GM18868 (cell line): ENCODE measurements around the gene ADCY4.

Experiments
- ATAC-seq: cut with Tn5 transposase; IDR thresholded peaks from one replicate; pipeline ENCODE4 v1.9.1; 2021; ENCODE audit warnings: mild to moderate bottlenecking, moderate library complexity; ENCODE audit not compliant: unreplicated experiment

ADCY4 gene

GRCh38 chr14:24300326-24300980, 34.4 kb downstream of the ADCY4 start:
- no peak for ATAC-seq

GRCh38 chr14:24299255-24300191, 35.3 kb downstream of the ADCY4 start, which contains the start of the genes DHRS1 and NOP9:
Gene DHRS1 (minus strand): TSS chr14:24299780. CDS start chr14:24299106, 674 bp downstream.
Gene NOP9 (plus strand): TSS chr14:24299850. CDS start chr14:24299955, 105 bp downstream.
- ATAC-seq = peak; percentile 63

GRCh38 chr14:24298892-24299254, 36.0 kb downstream of the ADCY4 start:
- ATAC-seq = peak; percentile 3

- peak; percentile 29 for ATAC-seq
These were observed 37.5 kb downstream of the ADCY4 start for GRCh38 chr14:24297190-24297964.

GRCh38 chr14:24296341-24297157, 38.3 kb downstream of the ADCY4 start:
- ATAC-seq = peak; percentile 74

- ATAC-seq = no peak
These were observed 41.3 kb downstream of the ADCY4 start for GRCh38 chr14:24293525-24293924.

GRCh38 chr14:24292118-24292807, 42.6 kb downstream of the ADCY4 start:
- ATAC-seq = no peak

GRCh38 chr14:24291446-24292117, 43.3 kb downstream of the ADCY4 start:
- no peak for ATAC-seq

GRCh38 chr14:24290746-24291145, 44.1 kb downstream of the ADCY4 start:
- no peak for ATAC-seq

- ATAC-seq = peak; percentile 88
These were observed 45.1 kb downstream of the ADCY4 start for GRCh38 chr14:24289649-24290280.

- no peak for ATAC-seq
These were observed 47.9 kb downstream of the ADCY4 start for GRCh38 chr14:24286996-24287395.

GRCh38 chr14:24285351-24285750, 49.5 kb downstream of the ADCY4 start:
- ATAC-seq = no peak

GRCh38 chr14:24284501-24285035, 50.3 kb downstream of the ADCY4 start:
- ATAC-seq = no peak

- ATAC-seq = no peak
These were observed 50.9 kb downstream of the ADCY4 start for GRCh38 chr14:24283796-24284460.

- no peak for ATAC-seq
These were observed 52.1 kb downstream of the ADCY4 start for GRCh38 chr14:24282736-24283135.

- no peak for ATAC-seq
These were observed 53.2 kb downstream of the ADCY4 start for GRCh38 chr14:24281636-24282035.

- ATAC-seq = no peak
These were observed 53.9 kb downstream of the ADCY4 start for GRCh38 chr14:24280797-24281460.
